Measurements from ENCODE around the gene ADAMTS4. TPM values are rescaled to one million over a fixed set of nuclear protein-coding genes. Genes with fewer than 3 reads are reported as not detected.

Gene ADAMTS4
- total RNA-seq, 1 donor from 2014 or later: 2.8 TPM

- Mint-ChIP-seq H3K27ac (ENCODE audit: unreplicated experiment) (peak within 1 kb of the TSS; percentile 100), H3K4me3 (ENCODE audit: unreplicated experiment) (peak within 1 kb of the TSS; percentile 98), H3K27me3 (ENCODE audit: low read depth) (no peaks in the 10 kb centered on the region), H3K36me3 (ENCODE audit: low read depth) (peaks cover 7% of the 10 kb centered on the region), H3K4me1 (ENCODE audit: low read depth) (peaks cover 23% of the 10 kb centered on the region), H3K9me3 (ENCODE audit: low read depth) (no peaks in the 10 kb centered on the region)
- TF ChIP-seq CTCF (IDR thresholded peaks at IDR 0.05): no peak
- DNase-seq (ENCODE audit: low spot score): no peak
These were observed 45.0 kb downstream of the ADAMTS4 start, which contains the start of gene UFC1 for GRCh38 chr1:161153682-161154337. UFC1 (plus strand) TSS chr1:161153978; CDS start chr1:161153998, 20 bp downstream.

GRCh38 chr1:161153176-161153575, 45.7 kb downstream of the ADAMTS4 start:
- no peaks in the 10 kb centered on the region for H3K27me3 Mint-ChIP-seq (ENCODE audit: low read depth)
- peaks cover 18% of the 10 kb centered on the region for H3K4me1 Mint-ChIP-seq (ENCODE audit: low read depth)
- no peaks in the 10 kb centered on the region for H3K9me3 Mint-ChIP-seq (ENCODE audit: low read depth)
- no peak for DNase-seq (ENCODE audit: low spot score)
- TF ChIP-seq CTCF (IDR thresholded peaks at IDR 0.05): no peak
- H3K27ac Mint-ChIP-seq (ENCODE audit: unreplicated experiment): peak overlapping the region; percentile 100
- peak overlapping the region; percentile 98 for H3K4me3 Mint-ChIP-seq (ENCODE audit: unreplicated experiment)
- peaks cover 7% of the 10 kb centered on the region for H3K36me3 Mint-ChIP-seq (ENCODE audit: low read depth)

GRCh38 chr1:161145832-161146231, 53.0 kb downstream of the ADAMTS4 start:
- H3K9me3 Mint-ChIP-seq (ENCODE audit: low read depth): no peaks in the 10 kb centered on the region
- no peak for DNase-seq (ENCODE audit: low spot score)
- no peaks in the 10 kb centered on the region for H3K36me3 Mint-ChIP-seq (ENCODE audit: low read depth)
- no peak for TF ChIP-seq CTCF (IDR thresholded peaks at IDR 0.05)
- H3K4me3 Mint-ChIP-seq (ENCODE audit: unreplicated experiment): no peak overlapping the region
- H3K27ac Mint-ChIP-seq (ENCODE audit: unreplicated experiment): no peak overlapping the region
- H3K27me3 Mint-ChIP-seq (ENCODE audit: low read depth): no peaks in the 10 kb centered on the region
- no peaks in the 10 kb centered on the region for H3K4me1 Mint-ChIP-seq (ENCODE audit: low read depth)

GRCh38 chr1:161140755-161141400, 58.0 kb downstream of the ADAMTS4 start:
- no peaks in the 10 kb centered on the region for H3K36me3 Mint-ChIP-seq (ENCODE audit: low read depth)
- DNase-seq (ENCODE audit: low spot score): no peak

More at GRCh38 chr1:161140755-161141400, 58.0 kb downstream of the ADAMTS4 start:
- no peak for TF ChIP-seq CTCF (IDR thresholded peaks at IDR 0.05)
- no peaks in the 10 kb centered on the region for H3K9me3 Mint-ChIP-seq (ENCODE audit: low read depth)
- no peak overlapping the region for H3K4me3 Mint-ChIP-seq (ENCODE audit: unreplicated experiment)
- H3K4me1 Mint-ChIP-seq (ENCODE audit: low read depth): no peaks in the 10 kb centered on the region
- no peak overlapping the region for H3K27ac Mint-ChIP-seq (ENCODE audit: unreplicated experiment)
- no peaks in the 10 kb centered on the region for H3K27me3 Mint-ChIP-seq (ENCODE audit: low read depth)
